ENCODE measurements around the gene APOBEC4. TPM values are rescaled to one million over a fixed set of nuclear protein-coding genes. Genes with fewer than 3 reads are reported as not detected.

APOBEC4 gene
- total and polyA plus RNA-seq, 9 of the 15 experiments (the other 6 are each of a cell fraction or from before 2014, with no cell fraction given): not detected

DNA sequence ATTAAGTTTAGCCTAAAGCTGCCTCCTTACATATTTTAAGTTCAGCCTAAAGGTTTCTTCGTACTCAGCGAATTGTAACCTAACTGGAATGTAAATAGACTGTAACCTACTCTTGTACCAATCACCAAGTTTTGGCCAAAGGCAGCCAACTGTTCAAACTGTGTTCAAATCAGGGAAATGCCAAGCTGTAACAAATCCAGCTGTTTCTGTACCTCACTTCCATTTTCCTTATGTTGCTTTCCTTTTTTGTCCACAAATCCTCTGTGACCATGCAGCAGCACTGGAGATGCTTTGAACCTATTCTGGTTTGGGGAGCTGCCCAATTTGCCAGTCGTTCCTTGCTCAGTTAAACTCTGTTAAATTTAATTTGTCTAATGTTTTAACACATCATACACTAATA is 3.2 kb upstream of the APOBEC4 start:
- FAIRE-seq: no peak
- Histone ChIP-seq H3K4me1 (replicated peaks in 1 of 2; ENCODE audit: control insufficient read depth in 2 of 2, insufficient read depth in 2 of 2, low read length in 2 of 2) (no peaks in the 10 kb centered on the region), H3K9me1 (ENCODE audit: control insufficient read depth, insufficient read depth, low read length) (no peaks in the 10 kb centered on the region), H3K27ac (ENCODE audit: extremely low read depth, low read depth, low read length) (no peak overlapping the region), H3K9me3 (replicated peaks; ENCODE audit: control insufficient read depth, insufficient read depth, low read depth, low read length) (no peaks in the 10 kb centered on the region), H4K20me1 (replicated peaks; ENCODE audit: control insufficient read depth, insufficient read depth, low read length) (no peaks in the 10 kb centered on the region), H3K27me3 (ENCODE audit: control insufficient read depth in 2 of 2, insufficient read depth in 2 of 2, low read length in 2 of 2) (peaks cover 0 to 14% of the 10 kb centered on the region in 2 experiments; a peak in 1 of 5 replicates), H3K9ac (ENCODE audit: insufficient read depth in 1 of 2, low read depth in 2 of 2, low read length in 2 of 2) (no peak overlapping the region), H2AFZ (ENCODE audit: low read depth, low read length) (no peak overlapping the region), H3K79me2 (ENCODE audit: control insufficient read depth, insufficient read depth, low read length) (no peaks in the 10 kb centered on the region), H3K4me2 (ENCODE audit: insufficient read depth, low read length) (no peak overlapping the region), H3K4me3 (no peak overlapping the region), H3K36me3 (ENCODE audit: control insufficient read depth, insufficient read depth, low read length) (no peaks in the 10 kb centered on the region)
- TF ChIP-seq KLF1 (tag; IDR thresholded peaks at IDR 0.05) (no peak), ZNF134 (CRISPR knock-in tag; conservative IDR thresholded peaks at IDR 0.05) (no peak), RBM25 (IDR thresholded peaks at IDR 0.05; ENCODE audit: low read depth, low read length, severe bottlenecking) (no peak), ZNF668 (CRISPR knock-in tag; IDR thresholded peaks at IDR 0.05) (no peak), HMG20B (CRISPR knock-in tag; IDR thresholded peaks at IDR 0.05) (no peak), SRF (CRISPR knock-in tag; IDR thresholded peaks at IDR 0.05) (no peak), PHF20 (IDR thresholded peaks at IDR 0.05; ENCODE audit: partially characterized antibody) (no peak), WHSC1 (IDR thresholded peaks at IDR 0.05; ENCODE audit: low read length) (no peak), NFE2 (IDR thresholded peaks at IDR 0.05; ENCODE audit: low read depth) (no peak), PURB (CRISPR knock-in tag; IDR thresholded peaks at IDR 0.05; ENCODE audit: low read depth) (no peak), SRSF9 (IDR thresholded peaks at IDR 0.05; ENCODE audit: borderline replicate concordance, low read depth, low read length) (no peak), NR2C1 (IDR thresholded peaks at IDR 0.05) (no peak), NR2C1 (tag; IDR thresholded peaks at IDR 0.05) (no peak), ZKSCAN1 (IDR thresholded peaks at IDR 0.05; ENCODE audit: low read depth, low read length) (no peak), TGIF2 (CRISPR knock-in tag; IDR thresholded peaks at IDR 0.05) (no peak), SMARCE1 (IDR thresholded peaks at IDR 0.05) (no peak), KLF10 (CRISPR knock-in tag; IDR thresholded peaks at IDR 0.05) (no peak)
- TF ChIP-seq, protein P1, sequence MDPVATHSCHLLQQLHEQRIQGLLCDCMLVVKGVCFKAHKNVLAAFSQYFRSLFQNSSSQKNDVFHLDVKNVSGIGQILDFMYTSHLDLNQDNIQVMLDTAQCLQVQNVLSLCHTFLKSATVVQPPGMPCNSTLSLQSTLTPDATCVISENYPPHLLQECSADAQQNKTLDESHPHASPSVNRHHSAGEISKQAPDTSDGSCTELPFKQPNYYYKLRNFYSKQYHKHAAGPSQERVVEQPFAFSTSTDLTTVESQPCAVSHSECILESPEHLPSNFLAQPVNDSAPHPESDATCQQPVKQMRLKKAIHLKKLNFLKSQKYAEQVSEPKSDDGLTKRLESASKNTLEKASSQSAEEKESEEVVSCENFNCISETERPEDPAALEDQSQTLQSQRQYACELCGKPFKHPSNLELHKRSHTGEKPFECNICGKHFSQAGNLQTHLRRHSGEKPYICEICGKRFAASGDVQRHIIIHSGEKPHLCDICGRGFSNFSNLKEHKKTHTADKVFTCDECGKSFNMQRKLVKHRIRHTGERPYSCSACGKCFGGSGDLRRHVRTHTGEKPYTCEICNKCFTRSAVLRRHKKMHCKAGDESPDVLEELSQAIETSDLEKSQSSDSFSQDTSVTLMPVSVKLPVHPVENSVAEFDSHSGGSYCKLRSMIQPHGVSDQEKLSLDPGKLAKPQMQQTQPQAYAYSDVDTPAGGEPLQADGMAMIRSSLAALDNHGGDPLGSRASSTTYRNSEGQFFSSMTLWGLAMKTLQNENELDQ (CRISPR knock-in tag; IDR thresholded peaks at IDR 0.05; ENCODE audit: borderline replicate concordance): no peak
- TF ChIP-seq, protein P2, sequence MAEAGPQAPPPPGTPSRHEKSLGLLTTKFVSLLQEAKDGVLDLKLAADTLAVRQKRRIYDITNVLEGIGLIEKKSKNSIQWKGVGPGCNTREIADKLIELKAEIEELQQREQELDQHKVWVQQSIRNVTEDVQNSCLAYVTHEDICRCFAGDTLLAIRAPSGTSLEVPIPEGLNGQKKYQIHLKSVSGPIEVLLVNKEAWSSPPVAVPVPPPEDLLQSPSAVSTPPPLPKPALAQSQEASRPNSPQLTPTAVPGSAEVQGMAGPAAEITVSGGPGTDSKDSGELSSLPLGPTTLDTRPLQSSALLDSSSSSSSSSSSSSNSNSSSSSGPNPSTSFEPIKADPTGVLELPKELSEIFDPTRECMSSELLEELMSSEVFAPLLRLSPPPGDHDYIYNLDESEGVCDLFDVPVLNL (CRISPR knock-in tag; IDR thresholded peaks at IDR 0.05; ENCODE audit: low read depth): no peak
- intact Hi-C loops (cut with micrococcal nuclease): loop anchor here (5.0 kb wide), 3 partner anchors 376 to 1006 kb away; no protein-coding TSS in a partner anchor
- 4% methylated on average over 3 of the region's 3 CpGs for WGBS (ENCODE audit: insufficient coverage, low coverage, missing lambda C conversion rate)
- POLR2A ChIA-PET: interaction anchor here (1.3 kb wide), 1 partner anchor 30 kb away, joined by 3 read pairs; no protein-coding TSS in a partner anchor
- no peak for DNase-seq (ENCODE audit: extremely low read depth in 1 of 4, low spot score in 3 of 4)
- in situ Hi-C loops (cut with MboI): loop anchor here (10.0 kb wide), 1 partner anchor 248 kb away; no protein-coding TSS in a partner anchor
- CTCF ChIA-PET (ENCODE audit: low intra/inter-chr PET ratio): interaction anchor here (0.7 to 2.4 kb wide), 6 partner anchors 12 to 259 kb away, joined by 3 to 18 read pairs (median 5); no protein-coding TSS in a partner anchor
- BruUV-seq (replicated peaks): no TSS peak
- ATAC-seq: no peak
